Measurements from ENCODE around the gene ABCA8. TPM values are rescaled to one million over a fixed set of nuclear protein-coding genes. Genes with fewer than 3 reads are reported as not detected.

ABCA8 gene
- total RNA-seq, 1 donor from 2014 or later, result not detected

DNA sequence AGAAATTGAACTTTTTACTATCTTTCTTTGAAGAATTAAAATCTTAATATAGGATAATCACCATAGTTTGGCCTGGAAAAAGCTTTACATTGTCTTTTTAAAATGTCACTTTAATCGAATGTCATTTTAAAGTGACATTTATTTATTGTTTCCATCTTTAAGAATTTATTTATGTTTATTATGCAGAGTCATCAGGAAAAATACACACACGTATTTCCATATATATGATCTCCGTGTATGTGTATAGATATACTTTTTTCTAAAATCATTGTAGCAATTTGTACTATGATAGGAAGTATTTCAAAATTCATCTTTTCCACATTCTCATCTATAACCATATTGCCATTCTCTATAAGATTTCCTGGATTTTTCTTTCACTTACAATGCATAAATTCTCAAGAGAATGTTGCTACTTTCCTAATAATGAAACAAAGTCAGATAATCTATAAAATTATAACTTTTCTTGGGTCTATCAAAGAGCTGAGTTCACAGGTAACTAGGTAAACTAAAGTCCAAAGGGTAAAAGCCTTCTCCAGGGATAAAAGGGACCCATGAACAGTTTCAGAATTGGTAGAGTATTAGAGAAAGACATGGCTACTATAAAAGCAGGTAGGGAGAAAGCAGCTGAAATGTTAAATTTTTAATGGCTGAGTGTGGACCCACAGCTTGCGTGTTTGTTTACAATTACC, 11.9 kb downstream of the ABCA8 start:
- H2AFZ ChIP-seq (ENCODE audit: low read depth, low read length), result no peak overlapping the region
- Mint-ChIP-seq H3K27ac (ENCODE audit: unreplicated experiment) (no peak overlapping the region), H3K4me3 (ENCODE audit: unreplicated experiment) (no peak overlapping the region), H3K9me3 (ENCODE audit: unreplicated experiment) (no peaks in the 10 kb centered on the region), H3K36me3 (ENCODE audit: low read depth, unreplicated experiment) (no peaks in the 10 kb centered on the region), H3K27me3 (ENCODE audit: low read depth, unreplicated experiment) (no peaks in the 10 kb centered on the region), H3K4me1 (ENCODE audit: low read depth, unreplicated experiment) (no peaks in the 10 kb centered on the region)
- no peaks in the 10 kb centered on the region for H4K20me1 ChIP-seq (ENCODE audit: insufficient read depth, low read length)
- H3K27ac ChIP-seq (ENCODE audit: low read depth, low read length), result no peak overlapping the region
- no peaks in the 10 kb centered on the region for H3K79me2 ChIP-seq (ENCODE audit: insufficient read depth, low read length)
- no peaks in the 10 kb centered on the region for H3K9me3 ChIP-seq (ENCODE audit: insufficient read depth, low read depth, low read length)
- no peaks in the 10 kb centered on the region for H3K27me3 ChIP-seq (ENCODE audit: insufficient read depth, low read length)
- TF ChIP-seq, protein P1, sequence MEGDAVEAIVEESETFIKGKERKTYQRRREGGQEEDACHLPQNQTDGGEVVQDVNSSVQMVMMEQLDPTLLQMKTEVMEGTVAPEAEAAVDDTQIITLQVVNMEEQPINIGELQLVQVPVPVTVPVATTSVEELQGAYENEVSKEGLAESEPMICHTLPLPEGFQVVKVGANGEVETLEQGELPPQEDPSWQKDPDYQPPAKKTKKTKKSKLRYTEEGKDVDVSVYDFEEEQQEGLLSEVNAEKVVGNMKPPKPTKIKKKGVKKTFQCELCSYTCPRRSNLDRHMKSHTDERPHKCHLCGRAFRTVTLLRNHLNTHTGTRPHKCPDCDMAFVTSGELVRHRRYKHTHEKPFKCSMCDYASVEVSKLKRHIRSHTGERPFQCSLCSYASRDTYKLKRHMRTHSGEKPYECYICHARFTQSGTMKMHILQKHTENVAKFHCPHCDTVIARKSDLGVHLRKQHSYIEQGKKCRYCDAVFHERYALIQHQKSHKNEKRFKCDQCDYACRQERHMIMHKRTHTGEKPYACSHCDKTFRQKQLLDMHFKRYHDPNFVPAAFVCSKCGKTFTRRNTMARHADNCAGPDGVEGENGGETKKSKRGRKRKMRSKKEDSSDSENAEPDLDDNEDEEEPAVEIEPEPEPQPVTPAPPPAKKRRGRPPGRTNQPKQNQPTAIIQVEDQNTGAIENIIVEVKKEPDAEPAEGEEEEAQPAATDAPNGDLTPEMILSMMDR (IDR thresholded peaks at IDR 0.05; ENCODE audit: insufficient read depth, low read depth, low read length), result no peak
- no peak for TF ChIP-seq EZH2 (IDR thresholded peaks at IDR 0.05; ENCODE audit: insufficient read depth, low read length)
- no peak for FAIRE-seq
- no peak overlapping the region for H3K4me3 ChIP-seq (ENCODE audit: insufficient read depth, low read depth, low read length)
- no peak overlapping the region for H3K9ac ChIP-seq (ENCODE audit: low read length)
- H3K36me3 ChIP-seq (ENCODE audit: insufficient read depth, low read length), result no peaks in the 10 kb centered on the region
- no peak for DNase-seq (ENCODE audit: low read depth)
- no peaks in the 10 kb centered on the region for H3K4me1 ChIP-seq (ENCODE audit: insufficient read depth, low read length)
- no peak overlapping the region for H3K4me2 ChIP-seq (ENCODE audit: low read length)

DNA sequence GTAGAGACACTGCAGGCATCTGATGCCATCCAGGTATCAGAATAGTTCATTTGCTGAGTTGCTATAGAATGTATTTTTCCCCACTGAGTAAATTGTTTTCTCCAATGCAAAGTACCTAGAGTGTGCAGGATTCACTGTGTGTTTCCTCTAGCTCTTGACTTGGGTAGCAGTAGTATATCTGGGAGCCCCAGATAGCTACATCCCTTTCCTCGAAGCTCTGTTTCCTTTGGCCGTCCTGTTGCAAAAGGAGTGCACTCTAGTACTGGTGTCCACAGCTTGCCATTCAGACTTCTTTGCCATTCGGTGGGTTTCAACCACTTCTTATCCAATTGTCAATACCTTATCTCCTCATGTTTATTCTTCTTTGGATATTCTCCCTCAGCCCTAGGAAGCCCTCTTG, 12.8 kb downstream of the ABCA8 start:
- TF ChIP-seq EZH2 (IDR thresholded peaks at IDR 0.05; ENCODE audit: insufficient read depth, low read length), result no peak
- TF ChIP-seq, protein P1 (IDR thresholded peaks at IDR 0.05; ENCODE audit: insufficient read depth, low read depth, low read length), result no peak
- H3K27ac ChIP-seq (ENCODE audit: low read depth, low read length), result no peak overlapping the region
- DNase-seq (ENCODE audit: low read depth), result no peak
- no peaks in the 10 kb centered on the region for H3K27me3 Mint-ChIP-seq (ENCODE audit: low read depth, unreplicated experiment)
- no peak overlapping the region for H3K4me3 Mint-ChIP-seq (ENCODE audit: unreplicated experiment)
- H3K9ac ChIP-seq (ENCODE audit: low read length), result no peak overlapping the region
- H3K36me3 Mint-ChIP-seq (ENCODE audit: low read depth, unreplicated experiment), result no peaks in the 10 kb centered on the region
- no peaks in the 10 kb centered on the region for H3K4me1 Mint-ChIP-seq (ENCODE audit: low read depth, unreplicated experiment)
- H3K27ac Mint-ChIP-seq (ENCODE audit: unreplicated experiment), result no peak overlapping the region
- H3K9me3 ChIP-seq (ENCODE audit: insufficient read depth, low read depth, low read length), result no peaks in the 10 kb centered on the region
- H2AFZ ChIP-seq (ENCODE audit: low read depth, low read length), result no peak overlapping the region
- H3K9me3 Mint-ChIP-seq (ENCODE audit: unreplicated experiment), result no peaks in the 10 kb centered on the region
- no peaks in the 10 kb centered on the region for H3K79me2 ChIP-seq (ENCODE audit: insufficient read depth, low read length)
- no peak overlapping the region for H3K4me2 ChIP-seq (ENCODE audit: low read length)
- no peaks in the 10 kb centered on the region for H3K27me3 ChIP-seq (ENCODE audit: insufficient read depth, low read length)
- no peaks in the 10 kb centered on the region for H4K20me1 ChIP-seq (ENCODE audit: insufficient read depth, low read length)
- H3K4me3 ChIP-seq (ENCODE audit: insufficient read depth, low read depth, low read length), result no peak overlapping the region
- no peaks in the 10 kb centered on the region for H3K4me1 ChIP-seq (ENCODE audit: insufficient read depth, low read length)
- no peak for FAIRE-seq
- no peaks in the 10 kb centered on the region for H3K36me3 ChIP-seq (ENCODE audit: insufficient read depth, low read length)

DNA sequence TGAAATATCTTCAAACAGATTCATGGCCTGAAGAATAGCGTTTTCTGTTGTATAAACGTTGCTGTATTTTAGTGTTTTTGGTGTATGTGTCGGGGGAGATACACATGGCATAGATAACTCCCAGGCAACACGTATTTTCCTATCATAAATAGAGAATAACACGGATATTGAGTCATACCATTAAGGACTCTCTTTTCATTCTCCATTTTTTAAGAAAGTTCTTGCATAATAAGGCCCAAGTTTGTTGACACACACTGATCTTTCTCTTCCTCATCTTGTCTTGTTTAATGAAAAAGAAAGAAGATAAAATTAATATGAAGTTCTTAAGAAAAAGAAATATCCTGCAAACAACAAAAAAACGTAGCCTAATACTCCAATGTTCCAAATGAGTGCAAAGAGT, 13.4 kb downstream of the ABCA8 start:
- Histone ChIP-seq H3K9ac (ENCODE audit: low read length) (no peak overlapping the region), H3K27me3 (ENCODE audit: insufficient read depth, low read length) (no peaks in the 10 kb centered on the region), H3K4me1 (ENCODE audit: insufficient read depth, low read length) (no peaks in the 10 kb centered on the region), H3K79me2 (ENCODE audit: insufficient read depth, low read length) (no peaks in the 10 kb centered on the region), H3K4me2 (ENCODE audit: low read length) (no peak overlapping the region), H3K36me3 (ENCODE audit: insufficient read depth, low read length) (no peaks in the 10 kb centered on the region), H4K20me1 (ENCODE audit: insufficient read depth, low read length) (no peaks in the 10 kb centered on the region), H2AFZ (ENCODE audit: low read depth, low read length) (no peak overlapping the region), H3K9me3 (ENCODE audit: insufficient read depth, low read depth, low read length) (no peaks in the 10 kb centered on the region), H3K4me3 (ENCODE audit: insufficient read depth, low read depth, low read length) (no peak overlapping the region), H3K27ac (ENCODE audit: low read depth, low read length) (no peak overlapping the region)
- no peaks in the 10 kb centered on the region for H3K36me3 Mint-ChIP-seq (ENCODE audit: low read depth, unreplicated experiment)
- no peaks in the 10 kb centered on the region for H3K4me1 Mint-ChIP-seq (ENCODE audit: low read depth, unreplicated experiment)
- no peak for TF ChIP-seq EZH2 (IDR thresholded peaks at IDR 0.05; ENCODE audit: insufficient read depth, low read length)
- TF ChIP-seq, protein P1 (IDR thresholded peaks at IDR 0.05; ENCODE audit: insufficient read depth, low read depth, low read length), result no peak
- no peak for FAIRE-seq
- no peak overlapping the region for H3K4me3 Mint-ChIP-seq (ENCODE audit: unreplicated experiment)
- no peaks in the 10 kb centered on the region for H3K9me3 Mint-ChIP-seq (ENCODE audit: unreplicated experiment)
- no peaks in the 10 kb centered on the region for H3K27me3 Mint-ChIP-seq (ENCODE audit: low read depth, unreplicated experiment)
- H3K27ac Mint-ChIP-seq (ENCODE audit: unreplicated experiment), result no peak overlapping the region
- DNase-seq (ENCODE audit: low read depth), result no peak
